ENCODE measurements around the gene TRIM8.
A peak's percentile ranks its signal among the peaks of the same experiment; 100 is the strongest.

TRIM8 gene, protein sequence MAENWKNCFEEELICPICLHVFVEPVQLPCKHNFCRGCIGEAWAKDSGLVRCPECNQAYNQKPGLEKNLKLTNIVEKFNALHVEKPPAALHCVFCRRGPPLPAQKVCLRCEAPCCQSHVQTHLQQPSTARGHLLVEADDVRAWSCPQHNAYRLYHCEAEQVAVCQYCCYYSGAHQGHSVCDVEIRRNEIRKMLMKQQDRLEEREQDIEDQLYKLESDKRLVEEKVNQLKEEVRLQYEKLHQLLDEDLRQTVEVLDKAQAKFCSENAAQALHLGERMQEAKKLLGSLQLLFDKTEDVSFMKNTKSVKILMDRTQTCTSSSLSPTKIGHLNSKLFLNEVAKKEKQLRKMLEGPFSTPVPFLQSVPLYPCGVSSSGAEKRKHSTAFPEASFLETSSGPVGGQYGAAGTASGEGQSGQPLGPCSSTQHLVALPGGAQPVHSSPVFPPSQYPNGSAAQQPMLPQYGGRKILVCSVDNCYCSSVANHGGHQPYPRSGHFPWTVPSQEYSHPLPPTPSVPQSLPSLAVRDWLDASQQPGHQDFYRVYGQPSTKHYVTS

DNA sequence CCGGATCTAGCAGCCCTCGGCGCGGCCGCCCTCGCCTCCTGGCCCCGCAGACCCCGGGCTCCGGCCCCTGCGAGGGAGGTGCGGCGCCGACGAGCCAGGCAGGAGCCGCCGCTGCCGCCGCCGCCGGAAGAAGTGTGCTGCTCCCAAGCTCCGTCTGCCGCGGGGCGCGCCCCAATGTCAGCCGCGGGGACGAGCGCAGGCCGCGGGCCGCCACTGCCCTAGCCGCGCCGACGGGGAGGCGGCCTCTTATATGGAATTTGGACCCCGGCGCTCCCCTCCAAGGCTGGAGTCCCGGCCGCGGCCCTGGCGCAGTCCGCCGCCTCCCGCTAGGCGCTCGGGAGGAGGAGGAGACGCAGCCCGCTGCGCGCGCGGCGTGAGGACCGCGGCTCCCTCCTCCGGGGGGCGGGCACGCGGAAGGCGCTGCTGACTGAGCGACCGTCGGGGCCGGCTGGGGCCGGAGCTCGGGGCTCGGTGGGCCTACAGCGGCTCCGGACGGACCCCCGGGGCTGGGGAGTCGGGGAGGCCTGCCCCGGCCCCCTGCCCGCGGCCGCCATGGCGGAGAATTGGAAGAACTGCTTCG is at the start of gene TRIM8:
TSS of gene TRIM8 (plus strand) at position 414 of the 580 bp plus-strand sequence. CDS start at position 553, 139 bp downstream.
- peak; percentile 40 for DNase-seq

DNA sequence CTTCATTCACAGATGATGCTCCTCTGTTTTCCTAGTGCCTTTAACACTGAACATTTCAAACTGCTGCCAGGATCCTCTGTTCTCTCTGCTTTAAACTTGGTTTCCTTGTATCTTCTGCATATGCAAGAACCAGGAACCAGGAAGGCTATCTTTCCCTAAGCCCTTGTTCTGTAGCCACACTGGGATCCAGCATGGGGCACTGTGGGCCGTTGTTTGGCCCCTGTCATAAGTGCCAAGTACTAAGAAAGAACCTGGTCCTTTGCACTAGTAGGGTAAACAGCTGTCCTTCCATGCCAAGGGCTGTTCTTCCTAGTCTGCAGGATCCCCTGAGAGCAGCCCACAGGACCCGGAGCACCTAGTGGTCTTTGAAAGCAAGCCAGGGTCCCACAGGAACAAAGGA is 49.0 kb upstream of the TRIM8 start:
- DNase-seq = no peak

DNA sequence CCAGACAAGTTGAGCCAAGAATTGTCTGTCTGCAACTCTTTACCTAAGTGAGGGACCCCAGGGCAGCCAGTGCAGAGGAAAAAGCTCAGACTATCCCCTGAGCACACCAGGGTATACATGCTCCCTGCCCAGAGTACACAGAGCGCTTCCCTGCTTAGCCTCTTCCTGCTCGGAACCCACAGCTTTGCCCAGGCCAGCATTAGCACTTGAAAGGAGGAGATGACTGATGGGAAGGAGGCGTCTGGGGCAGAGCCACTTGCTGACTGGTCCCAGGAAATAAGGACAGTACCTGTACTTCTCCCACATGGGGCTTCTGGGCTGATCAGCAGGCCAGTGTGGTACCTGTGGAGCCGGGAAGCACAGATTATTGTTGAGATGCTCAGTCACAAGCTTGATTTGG is 48.4 kb upstream of the TRIM8 start:
- DNase-seq = no peak

DNA sequence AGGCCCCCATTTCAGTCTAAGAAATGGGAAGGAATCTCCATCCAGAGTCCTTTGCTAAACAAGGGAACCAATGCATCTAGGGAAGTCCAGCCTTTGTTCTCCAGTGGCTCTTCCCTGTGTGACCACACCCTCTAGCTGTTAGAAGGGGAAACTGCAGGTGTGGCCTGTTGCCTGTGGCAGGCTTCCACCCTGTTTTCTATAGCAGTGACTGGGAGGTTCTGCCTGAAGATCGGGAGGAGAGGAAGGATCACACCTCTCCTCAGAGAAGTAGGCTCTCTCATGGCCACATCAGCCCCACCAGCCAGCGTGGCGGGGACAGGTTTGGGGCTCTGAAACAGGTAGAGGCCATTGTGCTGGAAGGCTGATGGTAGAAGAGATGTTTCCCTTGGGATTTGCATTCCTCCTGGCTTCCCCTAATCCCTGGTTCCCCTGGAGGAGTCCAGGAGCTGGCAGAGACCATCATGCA is 47.7 kb upstream of the TRIM8 start:
- DNase-seq = no peak

DNA sequence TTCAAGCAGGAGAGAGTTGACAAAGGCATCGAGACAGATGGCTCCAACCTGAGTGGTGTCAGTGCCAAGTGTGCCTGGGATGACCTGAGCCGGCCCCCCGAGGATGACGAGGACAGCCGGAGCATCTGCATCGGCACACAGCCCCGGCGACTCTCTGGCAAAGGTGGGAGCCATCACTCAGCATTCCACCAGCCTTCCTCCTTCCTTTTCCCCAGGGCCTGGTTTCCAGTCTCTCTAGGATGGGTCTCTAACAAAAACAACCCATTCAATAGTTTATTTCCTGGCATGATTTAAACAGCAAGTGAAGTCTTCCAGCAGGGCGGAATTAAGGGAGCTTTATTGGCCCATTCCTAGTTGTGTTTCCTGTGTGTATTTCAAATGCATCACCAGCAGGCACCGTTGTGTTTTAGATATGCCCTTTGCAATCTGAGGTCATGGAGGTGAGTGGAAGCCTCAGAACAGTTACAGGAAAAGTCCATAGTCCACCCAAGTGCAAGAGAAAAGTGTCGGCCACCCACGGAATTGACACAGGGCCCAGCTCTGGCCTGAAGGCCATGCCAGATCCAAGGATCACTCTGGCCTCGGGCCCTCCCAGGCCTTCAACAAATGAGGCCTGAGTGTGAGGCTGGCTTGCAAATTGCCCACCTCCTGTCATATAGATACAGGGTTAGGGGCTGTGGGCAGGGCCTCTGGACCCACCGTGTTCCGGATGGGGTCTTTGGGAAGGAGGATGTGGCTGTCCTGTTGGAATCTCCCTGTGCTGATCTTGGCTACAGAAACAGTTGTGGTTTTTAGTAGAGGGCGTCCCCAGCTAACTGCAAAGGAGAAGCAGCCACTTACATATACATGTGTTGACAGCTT is 46.9 kb upstream of the TRIM8 start:
- DNase-seq = no peak

DNA sequence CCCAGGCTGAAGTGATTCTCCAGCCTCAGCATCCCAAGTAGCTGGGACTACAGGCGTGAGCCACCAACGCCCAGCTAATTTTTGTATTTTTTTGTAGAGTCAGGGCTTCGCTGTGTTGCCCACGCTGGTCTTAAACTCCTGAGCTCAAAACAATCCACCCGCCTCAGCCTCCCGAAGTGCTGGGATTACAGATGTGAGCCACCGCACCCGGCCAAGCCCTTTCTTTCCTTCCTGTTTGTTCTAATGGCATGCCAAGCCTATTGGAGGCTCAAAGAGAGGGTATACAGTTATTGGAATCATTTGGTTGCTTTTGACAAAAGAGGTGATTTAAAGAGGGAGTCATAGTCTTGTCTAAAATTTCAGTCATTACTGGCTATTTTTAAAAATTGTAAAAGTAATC is 46.0 kb upstream of the TRIM8 start:
- no peak for DNase-seq

DNA sequence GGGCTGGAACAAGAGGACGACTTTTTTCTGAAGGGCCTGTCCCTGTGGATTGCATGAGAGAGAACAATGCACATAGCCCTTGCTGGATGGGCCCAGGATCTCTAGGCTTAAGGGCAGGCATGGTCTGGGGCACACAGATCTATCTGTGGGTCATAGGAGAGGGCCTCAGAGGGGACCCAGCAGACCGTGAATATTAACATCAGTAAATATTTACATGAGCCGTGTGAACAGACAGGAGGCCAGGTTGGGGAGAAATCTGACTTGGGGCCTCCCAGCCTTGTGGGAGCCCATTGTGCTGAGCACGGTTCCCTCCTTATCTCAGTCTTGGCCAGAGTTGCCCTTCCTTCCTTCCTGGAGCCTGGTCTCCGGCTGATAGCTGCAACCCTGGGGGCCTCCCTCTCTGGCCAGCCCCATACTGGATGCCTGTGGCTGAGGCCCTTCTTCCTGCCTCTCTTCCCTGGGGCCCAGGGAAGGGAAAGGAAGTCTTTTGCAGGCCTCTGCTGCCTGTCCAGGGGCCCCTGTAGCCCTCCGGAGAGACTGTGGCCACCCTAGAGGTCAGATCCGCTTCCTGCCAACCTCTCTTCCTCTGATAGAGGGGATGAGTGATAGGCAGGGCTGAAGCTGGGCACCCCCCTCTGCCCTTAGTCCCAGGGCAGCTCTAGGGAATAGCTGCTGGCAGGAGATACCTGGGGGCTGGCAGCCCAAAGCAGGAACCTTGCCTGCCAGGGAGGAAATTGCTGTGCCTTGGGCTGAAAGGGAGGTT is 44.5 kb upstream of the TRIM8 start:
- DNase-seq = no peak

DNA sequence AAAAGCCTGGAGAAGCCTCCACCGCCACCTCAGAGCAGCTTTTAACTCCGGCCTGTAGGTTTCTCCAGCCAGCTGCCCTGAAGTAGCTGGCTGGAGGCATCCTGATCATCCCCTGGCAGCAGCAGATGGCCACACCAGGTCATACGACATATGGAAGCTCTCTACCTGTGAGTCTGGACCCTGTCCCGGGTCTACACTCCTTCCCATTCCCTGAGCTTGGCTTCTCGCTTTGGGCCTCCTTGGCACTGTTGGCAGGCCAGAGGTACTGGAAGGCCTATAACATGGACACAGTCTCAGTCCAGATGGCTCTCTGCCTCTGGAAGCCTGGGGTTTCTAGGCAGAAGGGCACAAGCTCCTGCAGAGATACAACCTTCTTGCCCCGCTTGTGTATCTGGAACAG is 43.5 kb upstream of the TRIM8 start:
- no peak for DNase-seq

DNA sequence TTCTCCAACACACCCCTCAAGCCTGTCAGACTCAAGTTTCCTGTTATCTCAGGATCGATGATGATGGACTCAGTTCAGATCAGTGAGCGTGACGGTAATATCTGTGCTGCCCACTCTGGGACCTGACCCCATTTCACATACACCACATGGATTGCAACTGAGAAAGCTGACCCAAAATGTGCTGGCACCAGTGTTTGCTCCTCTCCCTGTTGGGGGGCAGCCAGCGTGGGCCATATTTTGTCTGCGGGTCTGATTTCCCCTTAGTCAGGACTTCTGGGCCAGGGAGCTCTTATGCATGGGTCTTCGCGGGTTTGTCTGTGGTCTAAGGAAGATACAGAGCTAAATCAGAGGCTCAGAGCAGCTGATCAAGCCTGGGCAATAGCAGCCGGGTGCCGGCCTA is 42.6 kb upstream of the TRIM8 start:
- no peak for DNase-seq

DNA sequence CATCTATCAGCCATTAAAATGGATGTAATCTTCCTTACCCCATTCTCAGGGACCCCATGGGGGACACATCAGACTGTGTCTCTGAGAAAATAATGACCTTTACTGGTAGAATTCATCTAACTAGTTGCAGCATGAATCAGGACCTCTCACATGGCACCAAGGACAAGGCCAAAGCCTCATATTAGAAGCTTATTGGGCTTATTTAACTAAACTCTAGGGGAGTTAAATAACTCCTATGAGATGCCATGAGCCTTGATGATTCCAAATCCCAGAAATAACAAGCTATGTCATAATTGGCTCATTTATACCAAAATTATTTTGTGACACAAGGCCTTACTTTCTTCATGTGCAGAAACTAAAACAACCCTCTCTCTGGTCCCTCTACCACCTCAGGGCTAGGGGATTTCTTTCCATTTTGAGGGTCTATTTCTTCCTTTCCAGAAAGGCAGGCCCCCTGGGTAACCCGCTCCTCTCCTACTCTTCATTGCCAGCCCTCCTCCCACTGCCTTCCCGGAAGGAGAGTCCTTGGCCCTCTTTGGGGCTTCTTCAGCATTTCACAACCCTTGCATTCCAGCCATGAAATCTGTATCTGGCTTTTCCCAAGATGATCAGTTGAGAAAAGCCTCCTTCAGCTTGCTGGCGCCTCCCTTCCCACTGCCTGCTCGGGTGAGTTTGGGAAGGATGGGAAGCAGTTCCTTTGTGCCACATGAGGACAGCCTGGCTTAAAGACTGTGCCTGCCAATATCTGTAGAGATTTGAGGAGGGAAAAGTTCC is 41.8 kb upstream of the TRIM8 start:
- DNase-seq = no peak

DNA sequence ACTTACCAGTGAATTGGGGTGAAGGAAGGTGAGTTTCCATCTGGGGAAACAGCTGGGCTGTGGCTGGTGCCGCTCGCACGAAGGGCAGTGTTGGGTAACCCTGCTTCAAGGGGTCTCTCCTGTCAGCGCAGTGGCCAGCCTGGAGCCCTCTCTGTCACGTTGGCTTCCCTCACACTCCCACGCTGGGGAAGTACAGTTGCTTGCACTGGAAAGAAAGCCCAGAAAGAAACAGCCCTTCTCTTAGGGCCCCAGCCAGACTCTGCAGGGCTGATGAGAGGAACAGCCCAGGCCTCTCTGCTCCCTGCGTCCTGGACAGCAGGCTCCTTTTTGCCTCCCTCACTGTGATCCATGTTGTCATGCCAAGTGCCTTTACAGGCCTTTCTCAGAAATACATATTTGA is 40.3 kb upstream of the TRIM8 start:
- no peak for DNase-seq

DNA sequence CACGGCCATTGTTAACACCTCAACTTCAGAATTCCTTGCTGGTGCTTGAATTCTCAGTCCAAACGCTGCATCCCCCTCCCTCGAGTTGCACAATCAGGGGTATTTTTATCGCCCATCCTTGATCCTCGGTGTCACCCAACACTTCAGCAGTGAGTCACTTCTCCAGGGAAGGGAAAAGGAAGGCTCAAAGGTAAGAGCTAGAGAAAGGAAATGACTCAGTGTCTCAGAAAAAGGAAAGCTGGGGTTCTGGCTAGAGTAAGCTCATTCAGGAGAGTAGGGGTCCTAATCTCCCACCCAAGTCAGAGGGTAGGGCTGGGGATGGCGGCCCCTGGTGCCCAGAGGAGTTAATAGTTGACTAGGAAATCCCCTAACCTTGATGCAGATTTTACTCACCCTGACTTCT is 39.8 kb upstream of the TRIM8 start:
- DNase-seq = no peak

DNA sequence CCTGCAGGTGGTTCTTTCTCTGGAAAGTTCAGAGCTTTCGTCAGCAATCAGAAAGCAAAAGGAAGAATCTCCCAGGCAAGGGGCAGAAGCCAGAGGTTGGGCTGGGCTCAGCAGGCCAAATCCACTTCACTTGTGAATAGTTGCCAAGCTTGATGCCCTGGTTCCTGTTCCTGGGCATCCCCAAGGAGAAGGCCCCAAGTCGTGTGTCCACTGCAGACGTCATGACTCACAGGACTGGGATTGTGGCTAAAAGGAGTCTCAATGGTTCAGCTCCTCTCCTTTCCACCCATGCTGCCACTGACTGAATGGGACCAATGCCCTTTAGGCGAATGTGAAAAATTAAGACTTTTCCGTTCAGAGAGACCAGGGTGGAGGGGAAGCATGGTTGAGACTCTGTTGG is 38.6 kb upstream of the TRIM8 start:
- no peak for DNase-seq

DNA sequence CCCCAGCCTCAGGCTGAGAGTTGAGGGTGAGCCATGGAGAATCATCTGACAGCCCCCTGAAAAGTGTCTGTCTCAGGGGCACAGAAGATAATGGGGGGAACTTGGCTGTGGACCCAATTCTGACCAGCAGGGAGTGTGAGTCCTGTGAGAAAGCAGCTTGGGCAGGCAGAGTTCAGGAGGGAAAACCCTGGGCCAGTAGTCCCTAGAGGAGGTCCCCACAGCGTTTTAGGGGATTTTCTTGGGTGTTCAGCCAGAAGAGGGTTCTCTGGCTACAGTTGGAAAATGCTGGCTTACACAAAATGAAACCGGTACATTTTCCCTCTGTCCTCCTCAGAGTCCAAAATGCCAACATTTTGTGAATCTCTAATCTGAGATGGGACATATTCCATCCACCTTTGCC is 35.8 kb upstream of the TRIM8 start:
- no peak for DNase-seq

DNA sequence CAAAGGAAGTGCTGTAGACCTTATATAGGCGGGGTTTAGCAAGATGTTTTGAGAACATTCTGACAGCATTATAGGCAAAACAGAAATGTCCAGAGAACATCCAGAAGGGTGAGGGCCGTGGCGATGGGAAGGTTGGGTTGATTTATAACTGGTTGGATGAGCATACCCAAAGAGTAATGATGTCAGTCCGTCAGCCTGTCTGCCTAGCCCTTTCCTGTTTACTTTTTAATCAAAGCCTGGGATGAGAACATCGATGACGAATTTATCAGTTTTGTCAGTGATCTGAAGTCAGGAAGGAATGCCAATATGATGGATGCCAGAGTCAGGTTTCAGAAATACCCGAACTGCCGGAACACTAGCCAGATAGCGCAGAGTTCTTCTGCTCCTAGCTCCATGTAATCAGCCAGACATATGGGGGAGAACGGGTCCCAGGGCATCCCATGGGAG is 33.8 kb upstream of the TRIM8 start:
- DNase-seq = no peak

DNA sequence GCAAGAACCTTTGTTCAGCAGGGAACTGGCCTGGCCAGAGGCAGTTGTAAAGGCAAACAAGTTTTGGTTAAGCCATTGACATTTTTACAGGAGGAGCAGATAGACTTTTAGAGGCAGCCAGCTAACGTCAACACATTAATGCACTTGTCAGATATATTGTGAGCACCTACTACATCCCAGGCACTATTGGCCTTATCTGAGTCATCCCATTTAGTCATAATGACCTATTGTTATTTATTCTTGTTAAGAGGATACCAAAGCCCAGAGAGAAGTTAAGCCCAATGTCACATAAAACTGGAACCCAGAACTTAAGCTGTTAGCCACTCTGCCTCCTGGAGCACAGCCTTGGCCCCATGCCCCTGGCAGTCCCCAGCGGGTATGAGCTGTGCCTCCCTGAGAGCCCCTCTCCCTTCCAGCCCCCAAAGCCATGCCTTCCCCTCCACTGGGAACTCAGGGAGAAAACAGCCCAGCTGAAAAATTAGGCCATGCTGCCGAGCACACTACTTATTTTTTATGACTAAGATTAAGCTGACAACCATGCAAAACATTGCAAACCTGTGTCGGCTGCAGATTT is 32.7 kb upstream of the TRIM8 start:
- no peak for DNase-seq

DNA sequence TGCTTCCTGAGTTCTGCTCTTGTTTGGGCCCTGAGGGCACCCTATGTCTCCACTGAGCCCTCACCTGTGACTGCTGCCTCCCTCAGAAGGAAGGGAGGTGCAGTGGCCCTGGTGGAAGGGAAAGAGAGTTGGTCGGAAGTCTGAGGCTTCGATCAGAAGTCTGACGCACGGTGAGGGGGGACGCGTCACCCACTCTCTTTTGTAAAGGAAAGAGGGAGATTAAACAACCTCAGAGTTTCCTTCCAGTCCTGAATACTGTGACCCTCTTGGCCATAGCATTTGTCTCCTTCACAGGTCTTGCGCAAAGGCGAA is 31.4 kb upstream of the TRIM8 start:
- peak; percentile 39 for DNase-seq

DNA sequence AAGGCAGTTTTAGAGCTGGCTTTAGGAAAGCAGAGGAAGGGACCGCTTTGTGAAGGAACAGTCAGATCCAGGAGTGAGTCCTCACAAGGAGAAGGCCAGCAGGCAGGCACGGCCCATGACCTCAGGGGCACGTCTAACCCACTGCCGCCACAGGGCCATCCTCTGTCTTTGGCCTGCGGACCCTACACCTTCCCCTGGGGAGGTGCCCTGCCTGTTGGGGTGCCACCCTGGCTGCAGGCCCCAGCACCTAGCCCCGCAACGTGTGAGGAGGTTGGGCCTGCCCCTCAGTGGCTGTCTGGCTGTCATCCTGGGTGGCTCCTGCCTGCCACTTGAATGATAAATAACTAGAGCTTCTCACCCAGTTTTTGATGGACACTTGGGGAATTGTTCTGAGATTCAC is 31.0 kb upstream of the TRIM8 start:
- DNase-seq = peak; percentile 19

DNA sequence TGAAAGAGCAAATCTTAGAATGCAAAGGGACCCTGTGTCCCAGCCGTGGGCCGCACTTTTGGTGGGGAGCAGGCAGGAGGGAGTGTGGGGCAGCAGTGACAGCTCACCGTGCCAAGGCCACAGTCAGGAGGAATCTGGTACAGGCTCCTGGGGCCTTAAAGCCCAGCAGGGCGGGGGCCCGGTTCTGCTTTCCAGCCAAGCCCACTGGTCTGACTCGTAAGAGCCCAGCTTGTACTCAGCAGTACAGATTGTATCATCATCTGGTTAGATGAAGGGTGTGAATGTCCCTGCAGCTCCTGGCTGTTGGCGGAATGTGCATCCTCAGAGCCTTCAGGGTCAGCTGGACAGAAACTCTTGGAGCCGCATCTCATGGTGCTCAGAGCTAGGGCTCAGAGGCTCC is 30.5 kb upstream of the TRIM8 start:
- no peak for DNase-seq

DNA sequence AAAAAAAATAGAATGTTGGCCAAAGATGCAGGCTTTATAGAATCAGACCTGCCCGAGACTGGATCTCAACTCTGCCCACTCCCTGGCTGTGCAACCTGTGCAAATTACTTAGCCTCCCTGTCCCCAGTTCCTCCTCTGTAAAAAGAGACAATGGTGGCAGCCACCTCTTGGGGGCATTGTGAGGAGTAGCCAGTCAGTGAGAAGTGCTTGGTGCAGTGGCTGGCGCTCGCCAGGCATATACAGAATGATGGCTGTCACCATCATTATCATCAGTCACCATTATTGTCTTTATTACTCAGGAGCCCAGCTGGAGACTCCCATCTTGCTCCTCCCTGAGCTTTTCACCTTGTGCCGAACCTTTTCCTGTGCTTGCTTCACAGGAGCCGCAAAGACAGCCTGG is 29.4 kb upstream of the TRIM8 start:
- no peak for DNase-seq

DNA sequence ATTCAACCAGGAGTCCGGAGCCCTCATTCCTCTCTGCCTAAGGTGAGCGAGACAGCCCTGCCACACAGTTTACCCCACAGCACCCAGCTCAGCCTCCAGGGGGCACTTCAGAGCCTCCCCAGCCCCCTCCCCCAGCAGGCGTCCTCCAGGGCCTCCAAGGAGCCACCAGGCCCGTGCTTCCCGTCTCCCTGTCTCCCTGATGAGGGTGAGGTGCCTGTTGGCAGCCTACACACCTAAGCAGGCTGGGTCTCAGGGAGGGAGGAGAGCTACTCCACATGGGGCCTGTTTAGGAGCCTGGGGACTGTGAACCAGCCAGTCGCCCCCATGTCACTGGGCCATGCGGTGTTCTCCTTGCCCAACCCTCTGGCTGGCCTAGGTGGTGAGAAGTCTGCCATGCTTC is 28.9 kb upstream of the TRIM8 start:
- DNase-seq = no peak
